ENCODE data around the gene SPOPL. TPM values are rescaled to one million over a fixed set of nuclear protein-coding genes. Genes with fewer than 3 reads are reported as not detected.

Gene SPOPL
- total RNA-seq, 2 donors from 2014 or later: 19.7 to 24.9 TPM

GRCh38 chr2:138548796-138549195, 47.2 kb downstream of the SPOPL start:
- DNase-seq (ENCODE audit: low spot score): no peak
- Histone ChIP-seq H3K4me1 (replicated peaks) (no peaks in the 10 kb centered on the region), H3K27ac (no peak overlapping the region), H3K27me3 (replicated peaks; ENCODE audit: insufficient read depth) (no peaks in the 10 kb centered on the region), H3K36me3 (no peaks in the 10 kb centered on the region), H3K4me3 (no peak overlapping the region), H3K9me3 (no peaks in the 10 kb centered on the region)
- no peak for TF ChIP-seq POLR2AphosphoS5 (IDR thresholded peaks at IDR 0.05)
- no peak for TF ChIP-seq CTCF (IDR thresholded peaks at IDR 0.05)
- no peak for TF ChIP-seq POLR2A (IDR thresholded peaks at IDR 0.05)
- intact Hi-C loops (cut with DNase I): no loop called here

- intact Hi-C loops (cut with DNase I): no loop called here
- TF ChIP-seq POLR2AphosphoS5 (IDR thresholded peaks at IDR 0.05): no peak
- TF ChIP-seq CTCF (IDR thresholded peaks at IDR 0.05): no peak
- TF ChIP-seq POLR2A (IDR thresholded peaks at IDR 0.05): no peak
- Histone ChIP-seq H3K4me3 (no peak overlapping the region), H3K9me3 (no peaks in the 10 kb centered on the region), H3K4me1 (replicated peaks) (no peaks in the 10 kb centered on the region), H3K27me3 (replicated peaks; ENCODE audit: insufficient read depth) (no peaks in the 10 kb centered on the region), H3K27ac (no peak overlapping the region), H3K36me3 (no peaks in the 10 kb centered on the region)
- 94% methylated on average over 4 of the region's 4 CpGs for WGBS
- DNase-seq (ENCODE audit: low spot score): no peak
Measured at GRCh38 chr2:138550172-138550571, 48.6 kb downstream of the SPOPL start.

GRCh38 chr2:138550670-138551287, 49.2 kb downstream of the SPOPL start:
- Histone ChIP-seq H3K9me3 (no peaks in the 10 kb centered on the region), H3K36me3 (no peaks in the 10 kb centered on the region), H3K27me3 (replicated peaks; ENCODE audit: insufficient read depth) (no peaks in the 10 kb centered on the region), H3K4me3 (no peak overlapping the region), H3K4me1 (replicated peaks) (no peaks in the 10 kb centered on the region), H3K27ac (no peak overlapping the region)
- DNase-seq (ENCODE audit: low spot score): no peak
- intact Hi-C loops (cut with DNase I): no loop called here
- 55% methylated on average over 3 of the region's 3 CpGs for WGBS
- no peak for TF ChIP-seq POLR2A (IDR thresholded peaks at IDR 0.05)
- no peak for TF ChIP-seq CTCF (IDR thresholded peaks at IDR 0.05)
- no peak for TF ChIP-seq POLR2AphosphoS5 (IDR thresholded peaks at IDR 0.05)

GRCh38 chr2:138554123-138554522, 52.6 kb downstream of the SPOPL start:
- 97% methylated on average over 3 of the region's 3 CpGs for WGBS
- TF ChIP-seq CTCF (IDR thresholded peaks at IDR 0.05) (no peak), POLR2AphosphoS5 (IDR thresholded peaks at IDR 0.05) (no peak), POLR2A (IDR thresholded peaks at IDR 0.05) (no peak)
- Histone ChIP-seq H3K36me3 (no peaks in the 10 kb centered on the region), H3K27me3 (replicated peaks; ENCODE audit: insufficient read depth) (no peaks in the 10 kb centered on the region), H3K4me3 (no peak overlapping the region), H3K9me3 (no peaks in the 10 kb centered on the region), H3K4me1 (replicated peaks) (no peaks in the 10 kb centered on the region), H3K27ac (no peak overlapping the region)
- intact Hi-C loops (cut with DNase I): no loop called here
- no peak for DNase-seq (ENCODE audit: low spot score)

GRCh38 chr2:138559641-138560040, 58.1 kb downstream of the SPOPL start:
- no peak for DNase-seq (ENCODE audit: low spot score)

More at GRCh38 chr2:138559641-138560040, 58.1 kb downstream of the SPOPL start:
- Histone ChIP-seq H3K4me3 (no peak overlapping the region), H3K9me3 (no peaks in the 10 kb centered on the region), H3K36me3 (no peaks in the 10 kb centered on the region), H3K27ac (no peak overlapping the region), H3K4me1 (replicated peaks) (no peaks in the 10 kb centered on the region), H3K27me3 (replicated peaks; ENCODE audit: insufficient read depth) (no peaks in the 10 kb centered on the region)
- 62% methylated on average over 1 of the region's 1 CpG for WGBS
- intact Hi-C loops (cut with DNase I): no loop called here
- no peak for TF ChIP-seq CTCF (IDR thresholded peaks at IDR 0.05)
- TF ChIP-seq POLR2AphosphoS5 (IDR thresholded peaks at IDR 0.05): no peak
- TF ChIP-seq POLR2A (IDR thresholded peaks at IDR 0.05): no peak
